Stimulated activated CD4-positive, alpha-beta T cell treated with anti-CD3 and anti-CD28 coated beads, Interleukin-4, amount 100 ng/mL, for 48 hours (primary cell): ENCODE measurements around the gene LGR6.
A peak's percentile ranks its signal among the peaks of the same experiment; 100 is the strongest.

Experiments used
- DNase-seq, 2 donors: peaks; one replicate each; pipeline ENCODE4 v3.0.0-alpha.2; 2020; ENCODE audit warnings: low read depth in 2 of 2

The LGR6 gene

GRCh38 chr1:202289009-202289408 is 95.4 kb downstream of the LGR6 start:
- no peak for DNase-seq

- no peak for DNase-seq
These were observed 97.4 kb downstream of the LGR6 start for GRCh38 chr1:202291001-202291400.

- no peak for DNase-seq
These were observed 98.5 kb downstream of the LGR6 start for GRCh38 chr1:202291961-202292712.

DNA sequence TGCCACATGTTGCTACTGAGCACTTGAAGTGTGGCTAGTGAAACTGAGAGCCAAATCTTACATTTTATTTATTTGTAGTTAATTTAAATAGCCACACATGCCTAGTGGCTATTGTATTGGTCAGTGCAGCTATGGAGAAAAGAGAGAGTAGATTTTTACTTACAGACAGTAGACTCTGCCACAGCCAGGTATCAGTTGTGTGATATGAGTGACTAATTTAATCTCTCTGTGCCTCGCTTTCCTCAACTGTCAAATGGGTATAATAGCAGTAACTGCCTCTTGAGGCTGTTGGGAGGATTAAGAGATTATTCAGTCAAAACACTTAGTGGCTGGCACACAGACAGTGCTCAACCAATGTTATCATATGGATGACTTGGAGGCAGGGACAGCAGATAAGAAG is 99.2 kb downstream of the LGR6 start:
- DNase-seq, result no peak

- DNase-seq, result no peak
These were observed 100.0 kb downstream of the LGR6 start for GRCh38 chr1:202293569-202293968.

DNA sequence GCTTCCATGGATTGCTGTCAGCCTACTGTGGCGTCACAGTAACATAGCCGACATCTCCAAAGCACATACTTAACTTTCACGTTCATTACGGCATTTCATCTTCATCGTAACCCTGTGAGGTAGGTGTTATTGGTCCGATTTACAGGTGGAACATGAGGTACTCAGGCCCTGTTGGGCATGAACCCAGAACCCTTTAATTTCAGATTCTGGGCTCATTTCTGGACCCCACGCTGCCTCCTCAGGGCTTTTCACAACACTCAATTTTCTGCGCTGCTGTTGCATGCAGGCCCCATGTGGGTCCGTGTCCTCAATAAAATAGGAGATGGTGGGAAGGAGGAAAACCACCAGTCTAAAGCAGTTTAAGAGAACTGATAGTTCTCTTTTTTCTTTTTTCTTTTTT is 108.6 kb downstream of the LGR6 start:
- DNase-seq, result no peak

GRCh38 chr1:202304375-202304774 is 110.8 kb downstream of the LGR6 start:
- no peak for DNase-seq

- no peak for DNase-seq
These were observed 111.6 kb downstream of the LGR6 start for GRCh38 chr1:202305168-202305567.

DNA sequence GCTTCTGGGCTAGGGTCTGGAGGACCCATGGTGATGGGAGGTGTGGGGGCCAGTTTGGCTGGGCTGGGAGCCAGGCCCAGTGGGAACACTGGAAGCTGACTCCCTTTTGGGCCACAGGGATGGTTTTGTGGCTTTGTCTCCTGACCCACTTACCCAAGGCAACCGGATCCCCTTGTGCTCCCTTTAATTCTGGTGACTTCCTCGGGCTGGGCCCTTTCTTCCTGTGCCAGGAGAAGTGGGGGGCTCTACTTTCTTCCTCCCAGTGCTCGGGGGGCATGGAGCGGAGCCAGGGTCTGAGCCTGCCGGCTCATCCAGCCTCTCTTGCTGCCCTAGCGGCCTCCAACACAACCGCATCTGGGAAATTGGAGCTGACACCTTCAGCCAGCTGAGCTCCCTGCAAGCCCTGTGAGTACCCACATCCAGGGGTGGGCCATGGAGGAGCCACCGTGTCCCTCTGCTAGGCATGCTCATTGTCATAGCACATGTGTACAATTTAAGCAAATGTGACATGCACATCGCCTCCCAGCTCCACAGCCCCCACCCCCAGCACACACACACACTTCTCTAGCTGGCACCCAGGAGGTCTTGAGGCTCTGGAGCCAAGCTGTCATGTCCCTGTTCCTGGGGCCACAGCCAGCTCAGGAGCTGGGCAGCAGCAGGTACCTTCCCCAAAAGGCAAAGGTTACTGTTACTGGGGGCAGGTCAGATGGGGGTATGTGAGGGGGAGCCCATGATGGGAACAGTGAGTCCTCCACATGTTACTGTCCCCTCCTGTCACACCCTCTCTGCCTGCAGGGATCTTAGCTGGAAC is 113.1 kb downstream of the LGR6 start:
- no peak for DNase-seq

DNA sequence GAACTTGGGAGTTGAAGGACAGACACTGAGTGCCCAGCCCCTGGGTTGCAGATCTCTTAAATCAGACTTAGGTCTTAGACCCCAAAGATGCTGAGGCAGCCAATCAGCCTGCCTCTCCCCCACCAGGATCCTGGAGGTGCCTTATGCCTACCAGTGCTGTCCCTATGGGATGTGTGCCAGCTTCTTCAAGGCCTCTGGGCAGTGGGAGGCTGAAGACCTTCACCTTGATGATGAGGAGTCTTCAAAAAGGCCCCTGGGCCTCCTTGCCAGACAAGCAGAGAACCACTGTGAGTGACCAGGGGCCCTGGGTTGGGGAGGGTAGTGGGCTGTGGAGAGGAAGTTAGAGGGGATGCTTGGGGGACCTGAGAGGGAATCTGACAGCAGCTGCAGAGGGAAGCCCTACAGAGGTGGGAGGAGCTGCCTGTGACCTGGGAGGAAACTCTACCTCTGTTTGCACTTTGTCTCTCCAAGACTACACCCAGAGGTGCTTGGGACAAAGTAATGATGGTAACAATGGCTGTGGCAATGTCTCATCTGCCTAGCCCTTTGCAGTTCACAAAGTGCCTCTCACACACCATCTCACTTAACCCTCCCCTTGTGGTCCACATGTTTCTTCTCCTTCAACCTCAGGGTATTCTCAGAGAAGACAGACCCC is 116.6 kb downstream of the LGR6 start:
- no peak for DNase-seq

DNA sequence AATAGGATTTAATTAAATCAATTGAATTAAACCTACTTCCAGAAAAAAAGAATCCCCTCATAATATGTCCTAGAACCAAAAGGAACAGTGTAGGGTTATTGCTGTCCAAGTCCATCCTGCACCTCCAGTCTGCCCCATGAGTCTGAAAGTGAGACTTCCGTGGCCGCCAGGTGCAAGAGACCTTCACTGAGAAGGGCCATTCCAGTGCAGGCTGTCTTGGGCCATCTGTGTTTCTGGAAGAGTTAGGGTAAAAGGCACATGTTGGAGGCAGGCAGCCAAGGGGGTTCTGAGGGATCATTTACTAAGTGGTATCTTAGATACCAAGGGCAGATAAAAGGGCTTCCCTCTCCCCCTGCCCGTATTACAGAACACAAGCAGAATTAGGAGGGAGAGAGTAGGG is 117.1 kb downstream of the LGR6 start:
- no peak for DNase-seq

GRCh38 chr1:202311875-202312635 is 118.5 kb downstream of the LGR6 start:
- DNase-seq, result no peak

GRCh38 chr1:202315576-202316168 is 122.1 kb downstream of the LGR6 start:
- DNase-seq, result peak; percentile 62 to 63

GRCh38 chr1:202316186-202316585 is 122.6 kb downstream of the LGR6 start:
- DNase-seq, result no peak

GRCh38 chr1:202317941-202318925 is 124.6 kb downstream of the LGR6 start:
- no peak for DNase-seq

- no peak for DNase-seq
These were observed 125.9 kb downstream of the LGR6 start for GRCh38 chr1:202319381-202320080.

DNA sequence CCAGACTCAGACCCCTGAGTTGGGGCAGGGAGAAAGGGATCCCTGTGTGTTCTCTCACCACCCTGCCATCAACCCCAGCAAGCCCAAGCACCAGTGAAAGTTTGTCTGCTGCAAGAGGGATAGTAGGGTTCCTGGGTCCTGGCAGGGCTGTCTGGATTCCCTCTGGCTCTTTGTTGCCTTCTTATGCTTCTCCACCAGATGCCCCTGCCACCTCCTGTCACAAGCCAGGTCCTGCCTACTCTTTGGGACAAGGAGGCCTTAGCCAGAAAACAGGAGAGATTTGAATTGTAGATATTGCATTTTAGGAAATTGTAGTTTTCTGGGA is 126.4 kb downstream of the LGR6 start:
- DNase-seq, result no peak

DNA sequence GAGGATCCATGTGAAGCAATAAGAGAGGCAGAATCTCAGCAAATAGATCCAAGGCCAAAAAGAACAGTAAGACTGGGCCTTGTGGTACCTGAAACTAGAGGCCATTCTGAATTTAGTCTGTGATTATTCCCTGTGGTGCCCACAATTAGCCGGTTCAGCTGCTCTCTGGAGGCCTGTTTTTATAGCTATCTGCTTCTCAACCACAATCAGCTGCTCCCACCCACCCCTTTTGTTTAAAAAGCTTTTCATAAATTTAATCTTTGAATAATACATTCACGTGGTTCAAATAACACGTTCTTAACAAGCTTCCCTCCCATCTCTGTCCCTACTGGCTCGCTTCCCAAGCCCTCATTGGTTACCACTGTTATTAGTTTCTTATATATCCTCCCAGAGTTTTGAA is 130.1 kb downstream of the LGR6 start:
- DNase-seq, result no peak

- DNase-seq, result no peak
These were observed 131.0 kb downstream of the LGR6 start for GRCh38 chr1:202324646-202325045.

GRCh38 chr1:202329891-202330290 is 136.3 kb downstream of the LGR6 start:
- DNase-seq, result no peak
